Measurements from ENCODE around the gene PSMB11. TPM values are rescaled to one million over a fixed set of nuclear protein-coding genes. Genes with fewer than 3 reads are reported as not detected.
A peak's percentile ranks its signal among the peaks of the same experiment; 100 is the strongest.

PSMB11 gene
- total RNA-seq, 1 experiment from 2014 or later, result not detected

- Histone ChIP-seq H3K27ac (ENCODE audit: low read depth, low read length) (peak overlapping the region; percentile 54), H3K9me2 (ENCODE audit: insufficient read depth) (no peaks in the 10 kb centered on the region), H4K20me1 (ENCODE audit: insufficient read depth) (no peaks in the 10 kb centered on the region), H3K4me3 (replicated peaks in 1 of 2; ENCODE audit: low read depth in 1 of 2, low read length in 2 of 2) (no peak overlapping the region), H3K36me3 (ENCODE audit: control insufficient read depth in 1 of 2, insufficient read depth in 2 of 2, low read length in 2 of 2) (peaks cover 37 to 54% of the 10 kb centered on the region in 2 experiments), H3K4me1 (ENCODE audit: control insufficient read depth in 1 of 2, insufficient read depth in 2 of 2, low read length in 2 of 2) (peaks cover 29 to 36% of the 10 kb centered on the region in 2 experiments), H3K4me2 (ENCODE audit: low read length) (peak overlapping the region; percentile 43), H3K9me3 (ENCODE audit: control insufficient read depth in 1 of 2, insufficient read depth in 1 of 2, low read depth in 1 of 2, low read length in 2 of 2) (no peaks in the 10 kb centered on the region), H2AFZ (ENCODE audit: low read depth, low read length, poor library complexity, severe bottlenecking) (no peak overlapping the region), H3K27me3 (ENCODE audit: insufficient read depth, low read length) (no peaks in the 10 kb centered on the region), H3K9ac (ENCODE audit: low read length) (peak overlapping the region; percentile 31; the same call in 1 of the 2 replicates), H3K79me2 (ENCODE audit: insufficient read depth, low read length) (peaks cover 66% of the 10 kb centered on the region)
- TF ChIP-seq RAD21 (IDR thresholded peaks at IDR 0.05; ENCODE audit: low read depth) (peak; percentile 80), EZH2phosphoT487 (IDR thresholded peaks at IDR 0.05; ENCODE audit: borderline replicate concordance) (no peak), EGR1 (IDR thresholded peaks at IDR 0.05; ENCODE audit: low read depth) (no peak), YY1 (IDR thresholded peaks at IDR 0.05; ENCODE audit: extremely low read depth, insufficient replicate concordance, low read depth, low read length) (peak; percentile 20), EZH2 (IDR thresholded peaks at IDR 0.05) (no peak), ZNF274 (IDR thresholded peaks at IDR 0.05; ENCODE audit: low read depth, low read length) (no peak), ATF3 (IDR thresholded peaks at IDR 0.05) (no peak), POLR2AphosphoS5 (IDR thresholded peaks at IDR 0.05; ENCODE audit: low read depth, low read length) (0 out of 2 replicates have a peak, but pooled peaks have one; percentile 17), MAX (IDR thresholded peaks at IDR 0.05) (0 out of 2 replicates have a peak, but pooled peaks have one; percentile 37), ZFX (IDR thresholded peaks at IDR 0.05) (no peak), CTCF (IDR thresholded peaks at IDR 0.05 in 2 of 3, conservative IDR thresholded peaks at IDR 0.05 in 1 of 3; ENCODE audit: borderline replicate concordance in 1 of 3, insufficient read depth in 1 of 3, low read depth in 2 of 3, low read length in 2 of 3) (peak; percentile 99 to 100 (median 99))
- CTCF ChIA-PET, result interaction anchor here (0.5 to 1.8 kb wide), 49 partner anchors 9 to 512 kb away, joined by 3 to 64 read pairs (median 5); partner anchors contain the start of genes ACIN1, AJUBA, C14orf119 and CDH24
- POLR2A ChIA-PET, result interaction anchor here (0.8 to 1.9 kb wide), 7 partner anchors 10 to 238 kb away, joined by 3 to 19 read pairs (median 5); partner anchors contain the start of genes ACIN1, BCL2L2 and C14orf119
- peak; percentile 88 for DNase-seq (ENCODE audit: low read depth, low spot score)
- peak; percentile 76 for ATAC-seq
- BruUV-seq (replicated peaks), result TSS peak; percentile 4
- intact Hi-C loops (cut with micrococcal nuclease), result loop anchor here (1.0 to 2.0 kb wide), 2 partner anchors 26 to 40 kb away; partner anchors contain the start of genes ACIN1 and C14orf119
- RAD21 ChIA-PET (ENCODE audit: low non-redundant PET in 1 of 2, low total read pairs in 2 of 2, uncharacterized antibody in 2 of 2, unreplicated experiment in 2 of 2), result interaction anchor here (0.6 to 1.2 kb wide), 11 partner anchors 11 to 86 kb away, joined by 3 to 5 read pairs (median 3); partner anchors contain the start of genes ACIN1 (in 2 of the 2), C14orf119 (in 1 of the 2) and CDH24 (in 1 of the 2)
These were observed 26.9 kb downstream of the PSMB11 start for GRCh38 chr14:23068789-23069412.
